KMS-11 (cell line): ENCODE results near the gene PAF1.

ENCODE experiments used
- H2AFZ ChIP-seq: fragments of 200-600 bp; sonication (generic); 2 replicates; pipeline ENCODE4 v1.6.1; 2016; ENCODE audit warnings: antibody characterized with exemption, mixed run types, low read depth
- H3K27ac ChIP-seq: fragments of 200-600 bp; sonication (generic); 2 replicates; pipeline ENCODE4 v1.6.1; 2016; ENCODE audit warnings: mild to moderate bottlenecking, mixed run types
- H3K27me3 ChIP-seq: fragments of 200-600 bp; sonication (generic); 2 replicates; pipeline ENCODE4 v1.6.1; 2017; ENCODE audit warnings: mild to moderate bottlenecking, low read depth, mixed run types, moderate library complexity; ENCODE audit not compliant: insufficient read depth
- H3K36me3 ChIP-seq: fragments of 200-600 bp; sonication (generic); 2 replicates; pipeline ENCODE4 v1.6.1; 2017; ENCODE audit warnings: mild to moderate bottlenecking, mixed run types; ENCODE audit not compliant: insufficient read depth
- H3K4me1 ChIP-seq: fragments of 200-600 bp; sonication (generic); 2 replicates; pipeline ENCODE4 v1.6.1; 2016; ENCODE audit warnings: mild to moderate bottlenecking, low read depth, mixed run types; ENCODE audit not compliant: poor library complexity, severe bottlenecking
- H3K4me2 ChIP-seq: fragments of 200-600 bp; sonication (generic); 2 replicates; pipeline ENCODE4 v1.7.0; 2016; ENCODE audit warnings: mild to moderate bottlenecking, mixed run types
- H3K4me3 ChIP-seq: fragments of 200-600 bp; sonication (generic); IDR thresholded peaks from 2 replicates; pipeline ENCODE4 v1.6.1; 2017; ENCODE audit warnings: low read depth, low read length, mixed read lengths; ENCODE audit not compliant: insufficient read depth
- H3K79me2 ChIP-seq: fragments of 200-600 bp; sonication (generic); 2 replicates; pipeline ENCODE4 v1.6.1; 2016; ENCODE audit warnings: low read depth, mixed run types; ENCODE audit not compliant: insufficient read depth
- H3K9ac ChIP-seq: fragments of 200-600 bp; sonication (generic); 2 replicates; pipeline ENCODE4 v1.6.1; 2016; ENCODE audit warnings: mild to moderate bottlenecking, mixed run types
- H4K20me1 ChIP-seq: fragments of 200-600 bp; sonication (generic); 2 replicates; pipeline ENCODE4 v1.6.1; 2016; ENCODE audit warnings: mild to moderate bottlenecking, mixed run types; ENCODE audit not compliant: insufficient read depth
- CTCF ChIP-seq: fragments of 200-600 bp; sonication (generic); conservative IDR thresholded peaks from 2 replicates; pipeline ENCODE4 v1.6.1; 2017; ENCODE audit warnings: low read depth, mild to moderate bottlenecking, antibody characterized with exemption, low read length, moderate library complexity, mixed read lengths

Gene PAF1

GRCh38 chr19:39377373-39378362, 13.2 kb downstream of the PAF1 start:
- Histone ChIP-seq H4K20me1 (no peaks in the 10 kb centered on the region), H3K36me3 (peaks cover 4% of the 10 kb centered on the region; the same call in 1 of the 2 replicates)

GRCh38 chr19:39375929-39376328, 15.0 kb downstream of the PAF1 start:
- no peak overlapping the region for H3K4me3 ChIP-seq
- no peak overlapping the region for H2AFZ ChIP-seq
- H3K4me1 ChIP-seq, result no peaks in the 10 kb centered on the region
- H3K36me3 ChIP-seq, result peaks cover 4% of the 10 kb centered on the region; the same call in 1 of the 2 replicates
- TF ChIP-seq CTCF, result no peak
- H3K4me2 ChIP-seq, result no peak overlapping the region
- H3K9ac ChIP-seq, result no peak overlapping the region
- no peaks in the 10 kb centered on the region for H3K79me2 ChIP-seq
- no peak overlapping the region for H3K27ac ChIP-seq
- H4K20me1 ChIP-seq, result no peaks in the 10 kb centered on the region
- no peaks in the 10 kb centered on the region for H3K27me3 ChIP-seq

More at GRCh38 chr19:39377373-39378362, 13.2 kb downstream of the PAF1 start:
- H3K4me2 ChIP-seq, result no peak overlapping the region
- no peaks in the 10 kb centered on the region for H3K79me2 ChIP-seq
- no peak for TF ChIP-seq CTCF
- no peak overlapping the region for H3K27ac ChIP-seq
- H2AFZ ChIP-seq, result no peak overlapping the region
- H3K27me3 ChIP-seq, result no peaks in the 10 kb centered on the region
- no peak overlapping the region for H3K9ac ChIP-seq
- H3K4me3 ChIP-seq, result no peak overlapping the region
- no peaks in the 10 kb centered on the region for H3K4me1 ChIP-seq

- no peak overlapping the region for H3K4me3 ChIP-seq
- H3K27ac ChIP-seq, result no peak overlapping the region
- H3K79me2 ChIP-seq, result no peaks in the 10 kb centered on the region
- no peak overlapping the region for H3K4me2 ChIP-seq
- no peak for TF ChIP-seq CTCF
- H3K4me1 ChIP-seq, result no peaks in the 10 kb centered on the region
- no peaks in the 10 kb centered on the region for H3K27me3 ChIP-seq
- H3K9ac ChIP-seq, result no peak overlapping the region
- H2AFZ ChIP-seq, result no peak overlapping the region
- H3K36me3 ChIP-seq, result no peaks in the 10 kb centered on the region; the same call in 1 of the 2 replicates
- no peaks in the 10 kb centered on the region for H4K20me1 ChIP-seq
Observed at GRCh38 chr19:39372941-39373340, 18.0 kb downstream of the PAF1 start.

- Histone ChIP-seq H2AFZ (no peak overlapping the region), H3K4me1 (no peaks in the 10 kb centered on the region), H3K27ac (no peak overlapping the region), H3K9ac (no peak overlapping the region), H3K36me3 (no peaks in the 10 kb centered on the region; the same call in 1 of the 2 replicates), H3K4me2 (no peak overlapping the region), H4K20me1 (no peaks in the 10 kb centered on the region), H3K4me3 (no peak overlapping the region), H3K79me2 (no peaks in the 10 kb centered on the region), H3K27me3 (no peaks in the 10 kb centered on the region)
- no peak for TF ChIP-seq CTCF
Observed at GRCh38 chr19:39372047-39372802, 18.7 kb downstream of the PAF1 start.
